ENCODE data around the gene AEN.
"Not testable (repeated sequence)": the region's sequence is repeated elsewhere in the genome, so short reads cannot be mapped to it uniquely, and the experiment has no call there.

AEN gene

DNA sequence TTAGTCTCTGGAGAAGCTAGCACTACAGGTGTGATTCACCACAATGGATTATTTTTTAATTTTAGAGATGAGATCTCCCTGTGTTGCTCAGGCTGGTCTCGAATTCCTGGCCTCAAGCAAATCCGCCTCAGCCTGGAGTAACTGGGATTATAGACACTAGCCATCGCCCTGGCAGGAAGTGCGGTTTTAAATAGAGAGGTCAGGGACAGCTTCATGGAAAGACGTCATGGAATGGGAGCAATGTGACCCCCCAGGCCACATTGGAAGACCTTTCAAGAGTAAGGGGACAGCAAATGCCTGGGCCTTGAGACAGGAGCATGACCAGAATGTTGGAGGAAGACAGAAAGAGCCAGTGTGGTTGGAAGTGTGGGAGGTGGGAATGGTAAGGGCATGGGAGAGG, 15.5 kb downstream of the AEN start:
- H3K4me1 Mint-ChIP-seq, result peaks cover 85% of the 10 kb centered on the region

DNA sequence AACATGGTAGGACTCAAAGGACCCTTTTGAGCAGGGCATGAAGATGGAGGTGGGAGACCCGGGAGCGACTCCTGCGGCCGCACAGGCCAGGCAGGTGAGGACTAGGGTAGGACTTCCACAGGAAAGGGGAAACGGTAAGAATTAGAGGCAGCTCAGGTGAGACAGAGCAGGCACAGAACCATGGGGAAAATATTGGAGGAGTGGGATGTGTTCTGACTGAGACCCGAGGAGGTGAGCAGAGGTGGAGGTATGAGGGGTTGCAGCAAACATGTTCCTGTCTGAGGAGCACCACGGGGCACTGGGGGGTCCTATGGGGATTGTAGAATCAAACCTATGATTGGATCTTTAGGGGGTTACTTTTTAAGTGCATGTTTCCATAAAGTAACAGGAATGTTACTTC, 16.3 kb downstream of the AEN start:
- Mint-ChIP-seq H3K27ac (peak overlapping the region; percentile 93), H3K4me3 (peak overlapping the region; percentile 83), H3K9me3 (no peaks in the 10 kb centered on the region), H3K36me3 (peaks cover 23% of the 10 kb centered on the region), H3K4me1 (peaks cover 83% of the 10 kb centered on the region), H3K27me3 (no peaks in the 10 kb centered on the region)

More for the DNA sequence above, 15.5 kb downstream of the AEN start:
- H3K27ac Mint-ChIP-seq, result peak overlapping the region; percentile 93
- H3K36me3 Mint-ChIP-seq, result peaks cover 24% of the 10 kb centered on the region
- H3K9me3 Mint-ChIP-seq, result no peaks in the 10 kb centered on the region
- no peaks in the 10 kb centered on the region for H3K27me3 Mint-ChIP-seq
- H3K4me3 Mint-ChIP-seq, result peak overlapping the region; percentile 83

DNA sequence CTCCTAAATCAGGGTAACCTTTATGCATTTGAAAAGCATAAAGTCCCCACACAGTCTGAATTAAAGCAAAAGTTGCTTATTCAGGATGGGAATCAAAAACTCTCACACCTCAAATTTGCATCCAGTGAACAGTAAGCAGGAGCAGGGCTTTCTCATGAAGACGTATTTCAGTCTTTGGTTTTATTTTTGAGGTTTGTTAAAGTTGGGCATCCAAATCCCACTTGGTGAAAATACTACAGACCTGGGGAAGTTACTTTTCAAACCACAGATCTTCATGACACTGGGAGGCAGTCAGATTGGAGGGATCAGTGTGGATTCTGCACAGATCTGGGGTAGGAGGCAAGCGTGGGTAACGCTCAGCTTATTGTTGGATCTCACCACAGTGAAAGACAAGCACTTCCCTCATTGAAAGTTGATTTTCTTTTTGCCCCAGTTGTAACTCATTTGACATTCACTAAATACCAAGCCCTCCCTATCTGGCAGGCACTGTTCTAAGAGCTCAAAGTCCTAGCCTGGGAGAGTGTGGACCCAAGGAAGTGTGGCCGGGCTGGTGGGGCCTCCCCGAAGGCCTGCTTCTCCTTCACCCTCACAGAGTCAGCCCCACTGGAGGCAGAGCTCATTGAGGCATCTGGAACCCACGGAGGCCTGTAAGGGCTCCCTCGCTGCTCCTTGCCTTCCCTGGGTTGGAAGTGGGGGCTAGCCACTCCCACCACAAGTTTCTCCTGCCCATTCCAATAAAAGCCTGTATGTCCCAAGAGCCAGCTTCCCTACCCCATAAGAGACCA, 16.9 kb downstream of the AEN start:
- Mint-ChIP-seq H3K4me1 (peaks cover 82% of the 10 kb centered on the region), H3K36me3 (peaks cover 21% of the 10 kb centered on the region), H3K27me3 (no peaks in the 10 kb centered on the region), H3K9me3 (no peaks in the 10 kb centered on the region), H3K4me3 (peak overlapping the region; percentile 83), H3K27ac (peak overlapping the region; percentile 93)

DNA sequence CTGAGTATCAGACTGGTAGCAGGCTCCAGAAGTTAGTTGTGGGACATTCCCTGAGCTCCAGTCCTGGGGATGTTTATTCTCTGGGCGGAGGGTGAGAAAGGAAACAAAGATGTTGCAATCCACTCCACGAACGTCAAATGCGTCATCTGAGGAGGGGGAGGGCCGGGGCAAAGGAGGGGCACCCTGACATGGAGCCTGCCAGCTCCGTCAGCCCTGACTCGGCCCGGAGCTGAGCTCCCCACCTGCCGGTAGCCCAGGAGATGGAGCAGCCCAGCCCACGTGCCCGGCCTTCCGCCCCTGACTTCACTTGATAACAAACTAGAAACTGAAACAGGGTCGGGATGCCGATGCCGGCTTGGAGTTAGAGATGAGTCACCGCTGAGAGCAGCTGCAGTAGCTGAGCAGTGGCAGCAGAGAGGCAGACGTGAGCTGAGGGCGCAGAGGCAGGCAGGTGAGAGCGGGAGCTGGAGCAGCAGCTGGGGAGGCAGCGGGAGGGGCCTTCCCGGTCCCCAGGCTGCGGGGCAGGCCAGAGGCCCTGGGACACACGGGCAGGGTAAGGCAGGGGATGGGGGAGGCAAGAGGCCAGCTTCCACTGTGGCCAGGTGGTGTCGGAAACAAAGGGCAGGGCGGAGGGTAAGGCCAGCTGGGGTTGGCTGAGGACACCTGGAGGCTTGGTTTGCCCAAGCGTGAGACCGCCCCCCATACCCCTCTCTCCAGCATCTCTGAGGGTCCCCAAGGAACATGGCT, 17.7 kb downstream of the AEN start, which contains the start of gene ISG20:
Gene ISG20, plus strand, starts transcription at position 391 of the 747 bp plus-strand sequence. Its CDS starts 351 bp downstream, at position 742.
- H3K4me3 Mint-ChIP-seq, result peak within 1 kb of the TSS; percentile 92
- H3K36me3 Mint-ChIP-seq, result peaks cover 19% of the 10 kb centered on the region
- H3K27ac Mint-ChIP-seq, result peak within 1 kb of the TSS; percentile 98
- H3K27me3 Mint-ChIP-seq, result no peaks in the 10 kb centered on the region
- H3K9me3 Mint-ChIP-seq, result no peaks in the 10 kb centered on the region
- H3K4me1 Mint-ChIP-seq, result peaks cover 80% of the 10 kb centered on the region

DNA sequence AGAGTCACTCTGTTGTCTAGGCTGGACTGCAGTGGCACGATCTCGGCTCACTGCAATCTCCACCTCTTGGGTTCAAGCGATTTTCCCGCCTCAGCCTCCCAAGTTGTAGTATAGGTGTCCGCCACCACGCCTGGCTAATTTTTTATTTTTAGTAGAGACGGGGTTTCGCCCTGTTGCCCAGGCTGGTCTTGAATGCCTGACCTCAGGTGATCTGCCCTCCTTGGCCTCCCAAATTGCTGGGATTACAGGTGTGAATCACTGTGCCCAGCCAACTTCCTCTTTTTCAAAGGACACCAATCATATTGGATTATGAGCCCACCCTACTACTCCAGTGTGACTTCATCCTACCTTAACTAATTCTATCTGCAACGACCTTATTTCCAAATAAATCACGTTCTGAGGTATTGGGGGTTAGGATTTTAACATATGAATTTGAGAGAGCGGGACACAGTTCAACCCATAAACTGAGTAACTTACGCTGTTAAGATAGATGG, 20.9 kb downstream of the AEN start:
- peak overlapping the region; percentile 51 for H3K27ac Mint-ChIP-seq
- peak overlapping the region; percentile 36 for H3K4me3 Mint-ChIP-seq
- H3K36me3 Mint-ChIP-seq, result peaks cover 19% of the 10 kb centered on the region
- H3K9me3 Mint-ChIP-seq, result no peaks in the 10 kb centered on the region
- H3K27me3 Mint-ChIP-seq, result no peaks in the 10 kb centered on the region
- H3K4me1 Mint-ChIP-seq, result peaks cover 79% of the 10 kb centered on the region

DNA sequence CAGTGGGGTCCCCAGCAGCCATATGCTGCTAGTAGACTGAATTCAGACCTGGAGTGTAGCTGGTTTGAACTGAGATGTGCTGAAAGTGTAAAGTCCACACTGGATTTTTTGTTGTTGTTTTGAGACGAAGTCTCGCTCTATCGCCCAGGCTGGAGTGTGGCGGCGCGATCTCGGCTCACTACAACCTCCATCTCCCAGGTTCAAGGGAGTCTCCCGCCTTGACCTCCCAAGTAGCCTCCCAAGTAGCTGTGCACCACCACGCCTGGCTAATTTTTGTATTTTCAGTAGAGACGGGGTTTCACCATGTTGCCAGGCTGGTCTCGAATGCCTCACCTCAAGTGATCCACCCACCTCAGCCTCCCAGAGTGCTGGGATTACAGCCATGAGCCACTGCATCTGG, 21.4 kb downstream of the AEN start:
- H3K9me3 Mint-ChIP-seq, H3K27me3 Mint-ChIP-seq: not testable (repeated sequence)
- H3K36me3 Mint-ChIP-seq, result peaks cover 19% of the 10 kb centered on the region
- peak overlapping the region; percentile 36 for H3K4me3 Mint-ChIP-seq
- peak overlapping the region; percentile 51 for H3K27ac Mint-ChIP-seq
- H3K4me1 Mint-ChIP-seq, result peaks cover 79% of the 10 kb centered on the region

DNA sequence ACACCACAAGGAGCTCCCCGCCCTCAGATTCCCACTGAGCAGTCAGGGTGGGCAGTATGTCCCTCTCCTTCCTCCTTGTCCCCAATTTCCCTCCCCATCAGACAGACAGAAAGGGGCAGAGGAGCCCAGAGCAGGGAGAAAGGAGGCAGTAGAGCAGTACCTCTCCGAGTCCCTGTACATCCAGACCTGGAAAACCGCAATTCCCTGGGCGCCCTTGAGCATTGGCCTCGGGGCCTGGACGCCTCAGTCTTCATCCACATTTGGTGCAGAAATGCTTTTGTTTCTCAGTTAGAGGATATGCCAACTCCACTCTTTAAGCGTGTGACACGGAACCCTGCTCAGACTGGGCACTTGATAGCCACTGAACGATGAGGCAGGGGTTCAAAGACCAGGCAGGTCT, 23.6 kb downstream of the AEN start:
- no peaks in the 10 kb centered on the region for H3K27me3 Mint-ChIP-seq
- peak overlapping the region; percentile 90 for H3K27ac Mint-ChIP-seq
- peaks cover 21% of the 10 kb centered on the region for H3K36me3 Mint-ChIP-seq
- H3K4me1 Mint-ChIP-seq, result peaks cover 81% of the 10 kb centered on the region
- no peaks in the 10 kb centered on the region for H3K9me3 Mint-ChIP-seq
- no peak overlapping the region for H3K4me3 Mint-ChIP-seq

DNA sequence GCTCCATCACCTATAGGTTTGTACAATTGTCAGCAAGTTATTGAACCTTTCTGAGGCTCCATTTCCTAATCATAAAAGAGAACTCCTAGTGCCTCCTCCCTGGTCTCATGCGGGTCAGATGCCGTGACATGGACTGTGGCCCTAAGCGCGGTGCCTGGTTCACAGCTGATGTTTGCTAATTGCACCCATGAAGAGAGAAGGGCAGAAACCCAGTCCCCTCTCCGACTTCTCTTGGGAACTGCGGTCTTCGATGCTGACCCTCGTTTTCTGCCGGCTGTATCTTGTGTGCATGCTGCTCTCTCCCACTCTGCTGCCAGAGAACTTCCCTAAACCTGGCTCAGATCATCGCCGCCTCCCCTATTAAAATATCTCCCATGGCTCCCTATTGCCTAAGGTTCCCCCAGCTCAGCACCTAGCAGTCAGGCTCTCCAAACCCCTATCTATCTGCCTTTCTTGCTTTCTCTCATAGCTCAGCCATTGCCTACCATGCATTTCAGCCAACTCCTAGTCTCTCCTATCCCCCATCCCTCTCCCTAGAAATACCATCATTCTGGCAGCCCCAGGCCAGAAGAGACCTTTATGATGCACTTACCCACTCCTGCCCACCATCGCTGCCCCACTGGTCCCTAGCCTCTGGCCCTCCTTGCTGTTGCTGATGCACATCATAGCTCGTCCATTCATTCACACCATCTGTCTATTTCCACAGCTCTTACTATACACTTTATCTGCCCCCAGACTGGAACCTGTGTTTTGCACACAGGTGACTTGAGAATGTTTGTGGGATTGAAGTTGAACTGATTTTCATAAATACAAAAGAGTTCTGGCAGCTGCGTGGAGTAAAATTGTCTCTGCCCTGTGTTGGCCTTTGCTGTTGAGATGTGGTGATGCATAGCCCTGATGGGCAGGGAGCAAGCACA, 24.3 kb downstream of the AEN start:
- Mint-ChIP-seq H3K4me3 (no peak overlapping the region), H3K27me3 (no peaks in the 10 kb centered on the region), H3K4me1 (peaks cover 81% of the 10 kb centered on the region), H3K9me3 (no peaks in the 10 kb centered on the region), H3K27ac (peak overlapping the region; percentile 76), H3K36me3 (peaks cover 19% of the 10 kb centered on the region)

DNA sequence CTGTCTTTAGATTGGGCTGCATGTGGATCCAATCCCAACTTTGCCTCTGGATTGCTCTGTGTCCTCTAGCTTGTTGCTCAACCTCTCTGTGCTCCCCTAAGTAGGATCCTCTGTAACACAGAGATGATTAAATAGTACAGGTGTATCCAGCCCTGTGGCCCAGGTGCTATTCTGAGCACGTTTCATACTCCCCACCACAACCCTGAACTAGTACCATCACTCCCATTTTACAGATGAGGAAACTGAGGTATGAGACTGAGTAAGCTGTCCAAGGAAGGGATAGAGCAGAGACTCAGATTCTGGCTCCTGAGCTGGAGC, 24.9 kb downstream of the AEN start:
- H3K36me3 Mint-ChIP-seq, result peaks cover 18% of the 10 kb centered on the region
- no peaks in the 10 kb centered on the region for H3K9me3 Mint-ChIP-seq
- no peaks in the 10 kb centered on the region for H3K27me3 Mint-ChIP-seq
- peak overlapping the region; percentile 20 for H3K27ac Mint-ChIP-seq
- no peak overlapping the region for H3K4me3 Mint-ChIP-seq
- peaks cover 85% of the 10 kb centered on the region for H3K4me1 Mint-ChIP-seq

DNA sequence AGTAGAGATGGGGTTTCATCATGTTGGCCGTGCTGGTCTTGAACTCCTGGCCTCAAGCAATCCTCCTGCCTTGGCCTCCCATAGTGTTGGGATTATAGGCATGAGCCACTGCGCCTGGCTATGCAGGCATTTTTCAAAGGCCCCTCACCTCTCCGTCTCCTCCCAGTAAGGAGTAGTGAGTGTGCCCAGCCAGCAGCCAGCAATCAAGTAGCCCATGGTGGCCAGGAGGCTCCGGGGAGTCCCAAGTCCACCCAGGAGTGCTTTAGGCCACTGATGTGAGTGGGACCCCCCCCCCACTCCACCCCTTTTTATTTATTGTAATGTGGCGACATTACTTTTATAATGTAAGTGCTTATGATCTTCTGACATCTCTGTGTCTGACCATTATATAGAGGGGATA, 25.8 kb downstream of the AEN start:
- Mint-ChIP-seq H3K4me1 (peaks cover 92% of the 10 kb centered on the region), H3K9me3 (no peaks in the 10 kb centered on the region), H3K27ac (peak overlapping the region; percentile 68), H3K36me3 (peaks cover 18% of the 10 kb centered on the region), H3K4me3 (no peak overlapping the region), H3K27me3 (no peaks in the 10 kb centered on the region)

DNA sequence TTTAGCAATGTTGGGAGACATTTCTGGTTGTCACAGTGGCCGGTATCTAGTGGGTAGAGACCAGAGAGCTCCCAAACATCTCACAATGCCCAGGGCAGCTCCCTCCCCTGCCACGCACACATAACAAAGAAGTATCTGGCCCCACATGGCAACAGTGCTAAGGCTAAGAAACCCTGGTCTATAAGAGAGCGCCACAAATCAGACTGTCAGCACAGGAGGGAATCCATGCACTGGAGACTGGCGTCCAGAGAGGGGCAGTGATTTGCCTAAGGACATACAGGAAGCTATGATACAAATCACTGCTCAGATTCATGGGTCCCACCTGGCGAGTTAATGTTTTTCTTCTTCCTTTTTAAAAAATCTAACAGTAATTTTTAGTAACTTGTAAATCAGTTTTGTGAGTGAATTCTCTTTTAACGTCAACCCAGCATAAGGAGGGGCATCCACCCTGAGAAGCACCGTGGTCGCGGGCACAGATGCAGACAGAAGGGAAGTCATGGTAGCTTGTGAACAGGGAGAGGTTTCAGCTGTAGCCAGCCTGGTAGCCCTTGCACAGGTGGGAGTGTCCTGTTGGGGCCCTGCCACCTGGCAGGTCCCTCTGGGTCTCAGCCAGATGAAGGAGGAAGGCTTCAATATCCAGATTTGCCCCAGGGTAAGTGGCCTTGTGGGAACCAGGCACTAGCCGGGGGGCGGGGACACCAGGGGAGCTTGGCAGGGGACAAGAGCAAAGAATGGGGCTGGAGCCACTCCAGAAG, 26.4 kb downstream of the AEN start:
- peak overlapping the region; percentile 100 for H3K27ac Mint-ChIP-seq
- no peaks in the 10 kb centered on the region for H3K27me3 Mint-ChIP-seq
- H3K36me3 Mint-ChIP-seq, result peaks cover 13% of the 10 kb centered on the region
- peak overlapping the region; percentile 19 for H3K4me3 Mint-ChIP-seq
- peaks cover 87% of the 10 kb centered on the region for H3K4me1 Mint-ChIP-seq
- H3K9me3 Mint-ChIP-seq, result no peaks in the 10 kb centered on the region

DNA sequence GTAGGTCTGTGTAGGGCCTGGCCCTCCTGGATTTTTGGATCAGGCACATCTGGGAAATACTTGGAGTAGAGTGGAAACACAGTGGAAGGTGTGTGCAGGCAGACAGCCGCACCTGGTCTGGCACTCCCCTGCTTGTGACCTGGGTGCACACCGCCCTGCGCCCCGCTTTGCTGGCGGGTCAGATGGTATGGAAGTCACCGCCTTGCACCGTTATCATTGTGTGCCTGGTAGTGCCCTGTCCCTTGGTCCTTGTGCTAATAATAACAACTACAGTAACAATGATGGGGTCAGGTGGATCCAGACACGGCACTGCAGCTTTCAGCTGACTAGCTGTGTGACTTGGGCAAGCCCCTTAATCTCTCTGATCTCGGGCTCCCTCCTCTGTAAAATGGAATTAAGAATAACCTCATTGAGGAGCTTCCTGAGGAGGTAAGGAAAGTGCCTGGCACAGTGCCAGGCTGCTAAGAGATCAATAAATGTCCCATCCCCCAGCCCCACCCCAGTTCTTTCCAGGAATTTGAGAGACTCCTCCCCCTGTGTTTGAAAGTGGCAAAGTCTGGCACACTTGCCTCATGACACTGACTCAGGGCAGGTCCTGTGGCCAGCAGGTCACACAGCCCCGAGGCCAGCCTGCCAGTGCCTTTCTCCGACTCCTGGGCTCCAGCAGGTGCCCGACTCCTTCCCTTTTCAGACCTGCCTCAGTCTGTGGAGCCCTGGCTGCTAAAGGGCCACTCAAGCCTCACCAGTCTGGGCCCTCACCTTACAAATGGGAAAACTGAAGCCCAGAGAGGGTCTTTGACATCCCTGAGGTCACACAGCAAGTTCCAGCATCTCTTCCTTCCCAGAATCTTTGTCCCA, 27.4 kb downstream of the AEN start:
- Mint-ChIP-seq H3K4me3 (peak overlapping the region; percentile 84), H3K27me3 (no peaks in the 10 kb centered on the region), H3K27ac (peak overlapping the region; percentile 100), H3K36me3 (peaks cover 12% of the 10 kb centered on the region), H3K4me1 (peaks cover 91% of the 10 kb centered on the region), H3K9me3 (no peaks in the 10 kb centered on the region)

DNA sequence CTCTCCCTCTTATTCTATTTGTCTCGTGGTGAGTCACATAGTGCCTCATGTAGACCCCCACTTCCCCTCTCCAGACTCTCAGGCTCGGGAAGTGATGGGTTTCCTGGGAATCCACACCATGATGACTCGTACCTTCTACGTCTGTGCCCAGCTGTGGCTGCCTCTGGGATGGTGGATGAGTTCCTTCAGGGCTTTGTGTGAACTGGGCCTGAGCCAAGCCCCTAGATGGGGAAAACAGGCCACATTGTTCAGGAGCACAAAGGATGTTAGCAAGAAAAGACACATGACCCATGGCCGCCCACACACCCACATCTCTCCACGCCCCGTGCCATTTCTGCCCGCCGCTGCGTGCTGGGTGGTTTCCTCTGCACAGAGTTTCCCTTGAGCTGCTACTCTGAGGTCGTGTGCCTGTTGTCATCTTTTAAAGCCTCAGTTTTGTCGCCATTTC, 28.2 kb downstream of the AEN start:
- H3K36me3 Mint-ChIP-seq, result peaks cover 10% of the 10 kb centered on the region

More for the DNA sequence above, 28.2 kb downstream of the AEN start:
- Mint-ChIP-seq H3K4me1 (peaks cover 89% of the 10 kb centered on the region), H3K27me3 (no peaks in the 10 kb centered on the region), H3K9me3 (no peaks in the 10 kb centered on the region), H3K27ac (peak overlapping the region; percentile 100), H3K4me3 (peak overlapping the region; percentile 84)
